Measurements from ENCODE around the gene MON1B.

MON1B gene

DNA sequence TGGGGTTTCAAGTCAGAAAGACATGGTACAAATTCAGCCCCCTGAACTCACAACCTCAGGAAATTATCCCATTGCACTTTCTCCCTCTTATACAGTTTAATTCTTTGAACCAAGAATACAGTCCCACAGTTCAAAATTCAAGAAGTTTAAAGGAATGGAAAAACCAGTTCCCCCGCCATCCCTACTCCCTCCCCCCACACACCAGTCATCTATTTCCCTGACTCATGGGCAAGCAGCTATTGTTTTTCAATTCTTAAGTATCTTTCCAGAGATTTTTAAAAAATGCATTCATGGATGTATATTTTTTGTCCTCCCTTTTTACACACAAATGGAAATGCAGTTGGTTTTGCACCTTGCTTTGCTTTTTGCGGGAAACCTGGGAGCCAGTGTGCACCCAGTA lies 15.5 kb downstream of the MON1B start:
- FAIRE-seq (no peak), DNase-seq (ENCODE audit: insufficient read length) (no peak)
- no peak for TF ChIP-seq TAF1 (IDR thresholded peaks at IDR 0.05; ENCODE audit: borderline replicate concordance, low read depth, low read length)
- no peak for TF ChIP-seq POLR2AphosphoS5 (IDR thresholded peaks at IDR 0.05; ENCODE audit: low read depth, low read length)
- no peak for TF ChIP-seq POLR2A (IDR thresholded peaks at IDR 0.05; ENCODE audit: low read depth, low read length)

GRCh38 chr16:77207030-77207429 lies 16.0 kb downstream of the MON1B start:
- no peak for FAIRE-seq
- DNase-seq (ENCODE audit: insufficient read length), result no peak
- no peak for TF ChIP-seq POLR2AphosphoS5 (IDR thresholded peaks at IDR 0.05; ENCODE audit: low read depth, low read length)
- no peak for TF ChIP-seq POLR2A (IDR thresholded peaks at IDR 0.05; ENCODE audit: low read depth, low read length)
- TF ChIP-seq TAF1 (IDR thresholded peaks at IDR 0.05; ENCODE audit: borderline replicate concordance, low read depth, low read length), result no peak

DNA sequence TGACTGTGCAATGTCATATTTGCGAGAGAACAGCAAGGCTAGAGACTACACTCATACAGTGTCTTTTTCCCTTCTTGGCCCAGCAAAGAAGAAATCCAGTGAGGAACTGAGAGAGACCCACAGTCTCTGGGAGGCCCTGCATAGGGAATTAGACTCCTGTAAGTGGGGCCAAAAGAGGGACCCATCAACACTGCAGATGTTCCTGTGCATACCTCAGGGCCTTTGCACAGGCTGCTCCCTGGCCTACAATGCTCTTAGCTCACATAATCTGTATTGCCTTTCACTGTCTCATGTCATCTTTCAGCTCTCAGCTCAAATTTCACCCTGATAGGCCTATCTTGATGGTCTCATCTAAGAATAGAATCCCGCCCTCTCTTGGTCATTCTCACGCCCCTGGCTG lies 17.4 kb downstream of the MON1B start:
- FAIRE-seq (no peak), DNase-seq (ENCODE audit: insufficient read length) (no peak)
- no peak for TF ChIP-seq TAF1 (IDR thresholded peaks at IDR 0.05; ENCODE audit: borderline replicate concordance, low read depth, low read length)
- no peak for TF ChIP-seq POLR2A (IDR thresholded peaks at IDR 0.05; ENCODE audit: low read depth, low read length)
- no peak for TF ChIP-seq POLR2AphosphoS5 (IDR thresholded peaks at IDR 0.05; ENCODE audit: low read depth, low read length)

DNA sequence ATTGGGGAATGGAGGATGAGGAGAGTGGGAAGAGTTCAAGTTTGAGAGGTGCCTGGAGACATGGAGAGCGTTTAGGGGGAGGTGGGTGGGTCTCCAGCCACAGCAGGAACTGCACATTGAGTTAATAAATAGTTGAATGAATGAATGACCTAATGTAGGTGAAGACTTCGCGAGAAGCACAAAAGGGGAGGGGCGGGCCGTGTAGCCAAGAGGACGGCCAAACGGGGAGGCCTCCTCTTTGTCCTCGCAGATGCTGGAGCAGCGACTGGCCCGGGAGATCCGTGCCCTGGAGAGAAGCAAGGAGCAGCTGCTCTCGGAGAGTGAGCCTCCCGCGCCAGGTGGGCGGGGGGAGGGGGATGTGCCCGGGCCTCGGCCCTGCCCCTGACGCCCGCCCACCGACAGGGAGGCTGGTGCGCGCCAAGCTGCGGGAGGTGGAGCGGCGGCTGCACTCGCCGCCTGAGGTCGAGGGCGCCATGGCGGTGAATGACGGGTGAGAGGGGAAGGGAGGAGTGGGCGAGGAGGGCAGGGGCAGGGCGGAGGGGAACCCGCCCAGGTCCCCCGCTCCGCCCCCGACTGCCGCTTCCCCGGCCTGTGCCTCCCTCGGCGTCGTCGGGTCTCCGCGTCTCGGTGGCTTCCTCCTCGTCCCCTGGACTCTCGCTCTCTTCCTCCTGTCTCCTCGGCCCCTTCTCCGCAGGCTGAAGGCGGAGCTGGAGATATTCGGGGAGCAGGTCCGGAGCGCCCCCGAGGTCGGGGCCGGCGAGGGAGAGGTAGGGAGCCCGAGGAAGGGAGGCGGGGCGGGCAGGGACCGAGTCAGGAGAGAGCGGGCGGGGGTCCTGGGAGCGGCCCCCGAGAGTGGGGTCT lies 21.1 kb downstream of the MON1B start:
- DNase-seq (ENCODE audit: insufficient read length) (peak; percentile 64), FAIRE-seq (no peak)
- TF ChIP-seq TAF1 (IDR thresholded peaks at IDR 0.05; ENCODE audit: borderline replicate concordance, low read depth, low read length) (no peak), POLR2A (IDR thresholded peaks at IDR 0.05; ENCODE audit: low read depth, low read length) (no peak), POLR2AphosphoS5 (IDR thresholded peaks at IDR 0.05; ENCODE audit: low read depth, low read length) (no peak)

- peak; percentile 61 for DNase-seq (ENCODE audit: insufficient read length)
- FAIRE-seq, result no peak
- TF ChIP-seq POLR2A (IDR thresholded peaks at IDR 0.05; ENCODE audit: low read depth, low read length), result no peak
- no peak for TF ChIP-seq TAF1 (IDR thresholded peaks at IDR 0.05; ENCODE audit: borderline replicate concordance, low read depth, low read length)
- TF ChIP-seq POLR2AphosphoS5 (IDR thresholded peaks at IDR 0.05; ENCODE audit: low read depth, low read length), result no peak
Observed at GRCh38 chr16:77212741-77213541, 22.0 kb downstream of the MON1B start.

GRCh38 chr16:77213542-77214106 lies 22.6 kb downstream of the MON1B start:
- TF ChIP-seq POLR2AphosphoS5 (IDR thresholded peaks at IDR 0.05; ENCODE audit: low read depth, low read length) (no peak), TAF1 (IDR thresholded peaks at IDR 0.05; ENCODE audit: borderline replicate concordance, low read depth, low read length) (no peak), POLR2A (IDR thresholded peaks at IDR 0.05; ENCODE audit: low read depth, low read length) (no peak)
- no peak for FAIRE-seq
- DNase-seq (ENCODE audit: insufficient read length), result no peak

DNA sequence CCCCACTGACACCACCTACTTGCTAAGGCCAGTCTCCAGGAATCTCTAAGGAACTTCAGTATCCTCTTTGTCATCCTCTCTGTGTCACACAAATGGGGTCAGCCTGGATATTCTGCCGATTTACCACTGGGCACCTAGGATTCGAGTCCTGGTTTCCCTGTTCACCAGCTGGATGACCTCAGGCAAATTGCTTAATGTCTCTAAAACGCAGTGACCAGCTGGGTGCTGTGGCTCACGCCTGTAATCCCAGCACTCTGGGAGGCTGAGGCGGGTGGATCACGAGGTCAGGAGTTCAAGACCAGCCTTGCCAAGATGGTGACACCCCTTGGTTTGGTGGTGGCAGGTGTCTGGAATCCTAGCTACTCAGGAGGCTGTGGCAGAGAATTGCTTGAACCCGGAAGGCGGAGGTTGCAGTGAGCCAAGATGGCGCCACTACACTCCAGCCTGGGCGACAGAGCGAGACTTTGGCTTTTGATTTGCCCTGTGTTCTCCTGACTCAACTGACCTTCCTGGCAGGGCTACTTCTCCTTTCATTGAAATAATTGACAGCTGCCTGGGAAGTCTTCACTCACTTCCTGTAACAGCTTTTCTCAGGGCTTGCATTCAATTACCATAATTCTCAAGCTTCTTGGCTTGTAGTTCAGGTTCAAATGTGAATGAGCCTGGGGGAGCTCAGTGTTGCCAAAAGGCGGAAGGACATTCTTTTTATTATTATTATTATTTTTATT lies 23.6 kb downstream of the MON1B start:
- DNase-seq (ENCODE audit: insufficient read length) (no peak), FAIRE-seq (no peak)
- TF ChIP-seq POLR2A (IDR thresholded peaks at IDR 0.05; ENCODE audit: low read depth, low read length), result no peak
- TF ChIP-seq POLR2AphosphoS5 (IDR thresholded peaks at IDR 0.05; ENCODE audit: low read depth, low read length), result no peak
- no peak for TF ChIP-seq TAF1 (IDR thresholded peaks at IDR 0.05; ENCODE audit: borderline replicate concordance, low read depth, low read length)

DNA sequence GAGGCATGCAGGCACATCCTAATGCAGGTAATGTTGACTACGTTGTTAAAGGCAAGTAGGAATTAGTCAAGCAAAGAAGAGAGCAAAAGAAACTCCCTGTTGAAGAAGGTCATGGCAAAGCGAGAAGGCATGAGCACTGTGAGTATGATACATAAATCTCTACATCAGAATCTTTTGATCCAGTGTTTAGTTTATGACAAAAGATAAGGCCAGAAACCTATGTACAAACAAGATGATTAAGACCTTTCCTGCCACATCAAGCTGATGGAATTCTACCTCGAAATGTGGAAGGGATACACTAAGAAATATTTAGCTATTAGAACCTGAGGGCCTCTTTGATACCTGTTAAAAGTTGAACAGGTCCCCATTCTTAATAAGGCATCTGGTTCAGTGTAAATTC lies 28.4 kb downstream of the MON1B start:
- no peak for FAIRE-seq
- DNase-seq (ENCODE audit: insufficient read length), result no peak
- TF ChIP-seq TAF1 (IDR thresholded peaks at IDR 0.05; ENCODE audit: borderline replicate concordance, low read depth, low read length), result no peak
- TF ChIP-seq POLR2A (IDR thresholded peaks at IDR 0.05; ENCODE audit: low read depth, low read length), result no peak
- no peak for TF ChIP-seq POLR2AphosphoS5 (IDR thresholded peaks at IDR 0.05; ENCODE audit: low read depth, low read length)

GRCh38 chr16:77220427-77220826 lies 29.4 kb downstream of the MON1B start:
- FAIRE-seq (peak; percentile 84), DNase-seq (ENCODE audit: insufficient read length) (no peak)
- no peak for TF ChIP-seq POLR2A (IDR thresholded peaks at IDR 0.05; ENCODE audit: low read depth, low read length)
- no peak for TF ChIP-seq TAF1 (IDR thresholded peaks at IDR 0.05; ENCODE audit: borderline replicate concordance, low read depth, low read length)
- no peak for TF ChIP-seq POLR2AphosphoS5 (IDR thresholded peaks at IDR 0.05; ENCODE audit: low read depth, low read length)

- DNase-seq (ENCODE audit: insufficient read length), result no peak
- TF ChIP-seq POLR2AphosphoS5 (IDR thresholded peaks at IDR 0.05; ENCODE audit: low read depth, low read length) (no peak), POLR2A (IDR thresholded peaks at IDR 0.05; ENCODE audit: low read depth, low read length) (no peak), TAF1 (IDR thresholded peaks at IDR 0.05; ENCODE audit: borderline replicate concordance, low read depth, low read length) (no peak)
- no peak for FAIRE-seq
Observed at GRCh38 chr16:77221482-77221881, 30.5 kb downstream of the MON1B start.

GRCh38 chr16:77223184-77223583 lies 32.2 kb downstream of the MON1B start:
- FAIRE-seq (no peak), DNase-seq (ENCODE audit: insufficient read length) (no peak)
- TF ChIP-seq POLR2A (IDR thresholded peaks at IDR 0.05; ENCODE audit: low read depth, low read length), result no peak
- no peak for TF ChIP-seq TAF1 (IDR thresholded peaks at IDR 0.05; ENCODE audit: borderline replicate concordance, low read depth, low read length)
- no peak for TF ChIP-seq POLR2AphosphoS5 (IDR thresholded peaks at IDR 0.05; ENCODE audit: low read depth, low read length)
